ENCODE results near the gene CDC42BPA. TPM values are rescaled to one million over a fixed set of nuclear protein-coding genes. Genes with fewer than 3 reads are reported as not detected.

CDC42BPA gene
- total RNA-seq, 1 experiment from 2014 or later, result 30.1 TPM

DNA sequence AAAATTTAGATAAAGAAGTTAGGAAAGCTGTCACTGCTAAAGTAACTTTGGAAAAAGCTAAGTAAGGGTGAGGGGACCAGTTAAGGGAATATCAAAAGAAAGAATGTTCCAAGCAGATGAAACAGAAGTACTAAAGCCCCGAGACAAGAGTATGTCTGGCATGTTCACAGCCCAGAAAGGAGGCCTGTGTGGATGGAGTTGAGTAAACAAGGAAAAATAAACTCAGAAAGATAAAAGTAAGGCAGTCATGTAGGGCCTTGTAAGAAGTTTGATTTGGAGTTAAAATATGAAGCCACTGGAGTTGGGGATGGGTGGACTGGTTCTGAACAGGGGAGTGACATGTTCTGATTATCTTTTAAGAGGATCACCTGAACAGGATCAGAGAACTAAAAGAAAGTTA is 177.9 kb downstream of the CDC42BPA start:
- no peak for DNase-seq
- H3K27ac Mint-ChIP-seq, result no peak overlapping the region
- WGBS (ENCODE audit: extremely low coverage, insufficient read length, low lambda C conversion rate), result no CpG with 5 or more reads among the region's 1 CpG
- Histone ChIP-seq H4K5ac (ENCODE audit: insufficient read length, low read depth, low read length) (no peak overlapping the region), H3K4me2 (ENCODE audit: insufficient read depth, insufficient read length, low read length) (no peak overlapping the region), H2BK20ac (ENCODE audit: low read depth, low read length, poor library complexity, severe bottlenecking) (no peak overlapping the region), H3K79me2 (ENCODE audit: insufficient read depth, low read length) (no peaks in the 10 kb centered on the region), H3K56ac (ENCODE audit: insufficient read length, low read depth, low read length) (no peak overlapping the region), H3K9me3 (ENCODE audit: control insufficient read depth, low read depth, low read length) (no peaks in the 10 kb centered on the region), H3K79me1 (ENCODE audit: insufficient read depth, low read depth, low read length, poor library complexity, severe bottlenecking) (no peaks in the 10 kb centered on the region), H4K20me1 (ENCODE audit: control insufficient read depth, insufficient read depth, insufficient read length) (no peaks in the 10 kb centered on the region), H4K8ac (replicated peaks; ENCODE audit: insufficient read length, low read depth, low read length) (no peak overlapping the region), H3K27me3 (ENCODE audit: insufficient read depth, low read length) (no peaks in the 10 kb centered on the region), H3K18ac (ENCODE audit: insufficient read length, low read depth, low read length) (no peak overlapping the region), H3K27ac (ENCODE audit: insufficient read length, low read depth, low read length) (no peak overlapping the region), H2BK120ac (ENCODE audit: low read depth, low read length, poor library complexity, severe bottlenecking) (no peak overlapping the region), H2AFZ (ENCODE audit: low read length) (no peak overlapping the region), H3T11ph (ENCODE audit: low read length) (no peak overlapping the region), H4K91ac (ENCODE audit: insufficient read length, low read depth, low read length) (no peak overlapping the region), H3K14ac (ENCODE audit: insufficient read depth, low read length) (no peak overlapping the region), H3K23ac (ENCODE audit: insufficient read length, low read depth, low read length) (no peak overlapping the region), H3K4me1 (ENCODE audit: insufficient read depth, low read length) (peaks cover 6% of the 10 kb centered on the region; the same call in 1 of the 2 replicates), H3K4ac (ENCODE audit: low read depth, low read length) (no peak overlapping the region), H3K9ac (ENCODE audit: extremely low read depth, insufficient read length, low read length) (no peak overlapping the region), H3K23me2 (ENCODE audit: insufficient read length, low read depth, low read length, poor library complexity, severe bottlenecking) (no peaks in the 10 kb centered on the region), H2BK15ac (ENCODE audit: low read depth, low read length) (no peak overlapping the region), H2BK12ac (ENCODE audit: insufficient read length, low read depth, low read length) (no peak overlapping the region), H2AK5ac (ENCODE audit: insufficient read length, low read length) (no peak overlapping the region), H2BK5ac (ENCODE audit: insufficient read length, low read length) (no peak overlapping the region)
- H3K4me1 Mint-ChIP-seq, result peaks cover 9 to 13% of the 10 kb centered on the region in 2 experiments
- no peak overlapping the region for H3K4me3 Mint-ChIP-seq
- TF ChIP-seq, protein P1, sequence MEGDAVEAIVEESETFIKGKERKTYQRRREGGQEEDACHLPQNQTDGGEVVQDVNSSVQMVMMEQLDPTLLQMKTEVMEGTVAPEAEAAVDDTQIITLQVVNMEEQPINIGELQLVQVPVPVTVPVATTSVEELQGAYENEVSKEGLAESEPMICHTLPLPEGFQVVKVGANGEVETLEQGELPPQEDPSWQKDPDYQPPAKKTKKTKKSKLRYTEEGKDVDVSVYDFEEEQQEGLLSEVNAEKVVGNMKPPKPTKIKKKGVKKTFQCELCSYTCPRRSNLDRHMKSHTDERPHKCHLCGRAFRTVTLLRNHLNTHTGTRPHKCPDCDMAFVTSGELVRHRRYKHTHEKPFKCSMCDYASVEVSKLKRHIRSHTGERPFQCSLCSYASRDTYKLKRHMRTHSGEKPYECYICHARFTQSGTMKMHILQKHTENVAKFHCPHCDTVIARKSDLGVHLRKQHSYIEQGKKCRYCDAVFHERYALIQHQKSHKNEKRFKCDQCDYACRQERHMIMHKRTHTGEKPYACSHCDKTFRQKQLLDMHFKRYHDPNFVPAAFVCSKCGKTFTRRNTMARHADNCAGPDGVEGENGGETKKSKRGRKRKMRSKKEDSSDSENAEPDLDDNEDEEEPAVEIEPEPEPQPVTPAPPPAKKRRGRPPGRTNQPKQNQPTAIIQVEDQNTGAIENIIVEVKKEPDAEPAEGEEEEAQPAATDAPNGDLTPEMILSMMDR (conservative IDR thresholded peaks at IDR 0.05), result no peak
- no peaks in the 10 kb centered on the region for H3K27me3 Mint-ChIP-seq (ENCODE audit: low read depth)
- H3K9me3 Mint-ChIP-seq, result no peaks in the 10 kb centered on the region
- H3K36me3 Mint-ChIP-seq (ENCODE audit: insufficient read depth in 1 of 3, low read depth in 3 of 3), result peaks cover 0 to 22% (median 7%) of the 10 kb centered on the region in 3 experiments; a peak in 5 of 7 replicates

All from H9 (cell line).